ENCODE data around the gene TTC7B. TPM values are rescaled to one million over a fixed set of nuclear protein-coding genes. Genes with fewer than 3 reads are reported as not detected.

The TTC7B gene
- total and polyA plus RNA-seq, 2 of the 8 experiments (the other 6 are each of a cell fraction or from before 2014, with no cell fraction given), result 23.7 to 34.0 TPM

DNA sequence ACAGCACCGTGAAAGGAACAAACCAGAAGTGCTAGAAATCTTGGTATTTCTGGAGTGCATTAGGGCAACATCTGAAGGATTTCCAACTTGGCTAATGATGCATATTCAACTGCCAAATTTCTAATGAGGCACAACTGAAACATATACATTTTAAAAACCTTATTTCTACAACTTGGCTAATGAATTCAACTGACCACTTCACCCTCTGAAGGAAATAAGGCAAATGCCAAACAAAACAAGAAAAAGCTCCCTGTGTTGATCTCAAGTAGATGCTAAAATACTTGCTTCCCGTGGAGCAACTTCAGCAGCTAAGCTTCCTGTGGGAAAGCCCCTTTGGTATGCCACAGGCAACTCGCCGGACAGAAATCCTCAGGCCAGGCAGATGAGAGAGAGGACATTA, 167.1 kb downstream of the TTC7B start:
- Histone ChIP-seq H3K4ac (replicated peaks; ENCODE audit: insufficient read length, low read depth, low read length) (no peak overlapping the region), H3K4me3 (ENCODE audit: extremely low read depth in 1 of 4, insufficient read depth in 2 of 4, low read depth in 3 of 4, low read length in 4 of 4) (no peak overlapping the region), H2BK5ac (ENCODE audit: low read depth, low read length) (no peak overlapping the region), H3K9ac (replicated peaks in 1 of 4; ENCODE audit: extremely low read depth in 1 of 4, low read depth in 3 of 4, low read length in 3 of 4) (no peak overlapping the region), H3K23ac (ENCODE audit: insufficient read length) (no peak overlapping the region), H2BK15ac (ENCODE audit: low read length) (no peak overlapping the region), H3K4me1 (replicated peaks in 1 of 4; ENCODE audit: control insufficient read depth in 3 of 4, insufficient read depth in 4 of 4, low read length in 3 of 4) (peaks cover 3 to 18% (median 13%) of the 10 kb centered on the region in 4 experiments; a peak in 6 of 7 replicates), H4K20me1 (replicated peaks in 1 of 2; ENCODE audit: control insufficient read depth in 1 of 2, insufficient read depth in 2 of 2, low read length in 2 of 2) (no peaks in the 10 kb centered on the region), H3K27ac (ENCODE audit: low read depth, low read length) (peak overlapping the region; percentile 62; the same call in 1 of the 2 replicates), H3K36me3 (ENCODE audit: control insufficient read depth in 2 of 4, insufficient read depth in 4 of 4, low read length in 3 of 4) (no peaks in the 10 kb centered on the region), H2BK12ac (ENCODE audit: low read depth, low read length) (no peak overlapping the region), H3K4me2 (ENCODE audit: insufficient read depth in 1 of 2, low read depth in 2 of 2, low read length in 2 of 2) (no peak overlapping the region), H2BK20ac (ENCODE audit: low read length) (no peak overlapping the region), H3K18ac (ENCODE audit: extremely low read depth, low read length) (no peak overlapping the region), H3K27me3 (replicated peaks in 1 of 4; ENCODE audit: control insufficient read depth in 3 of 4, extremely low read depth in 1 of 4, insufficient read depth in 3 of 4, low read length in 3 of 4) (no peaks in the 10 kb centered on the region), H4K8ac (ENCODE audit: extremely low read depth, insufficient read depth, low read length) (no peak overlapping the region), H3K79me2 (ENCODE audit: control insufficient read depth in 1 of 2, insufficient read depth in 2 of 2, low read length in 2 of 2) (no peaks in the 10 kb centered on the region), H3K14ac (ENCODE audit: insufficient read length) (no peak overlapping the region), H2AFZ (ENCODE audit: low read length) (no peak overlapping the region), H3K79me1 (ENCODE audit: low read depth, low read length) (no peaks in the 10 kb centered on the region), H3K56ac (replicated peaks; ENCODE audit: insufficient read length, low read depth, low read length) (no peak overlapping the region), H4K91ac (replicated peaks; ENCODE audit: insufficient read length, low read length) (no peak overlapping the region), H3K23me2 (ENCODE audit: low read depth, low read length) (no peaks in the 10 kb centered on the region; the same call in 1 of the 2 replicates), H2AK5ac (ENCODE audit: low read depth, low read length) (no peak overlapping the region), H4K5ac (ENCODE audit: insufficient read length, low read depth, low read length) (no peak overlapping the region), H2BK120ac (replicated peaks; ENCODE audit: low read depth, low read length) (no peak overlapping the region), H3K9me3 (ENCODE audit: insufficient read depth in 2 of 2, low read depth in 1 of 2, low read length in 1 of 2) (no peaks in the 10 kb centered on the region)
- FAIRE-seq, result no peak
- ChIA-PET POLR2A (ENCODE audit: partially characterized antibody) (interaction anchor here (1.7 kb wide), 1 partner anchor 13 kb away, joined by 6 read pairs; no protein-coding TSS in a partner anchor), CTCF (ENCODE audit: partially characterized antibody) (interaction anchor here (1.9 kb wide), 1 partner anchor 13 kb away, joined by 7 read pairs; no protein-coding TSS in a partner anchor)
- 67% methylated on average over 4 of the region's 4 CpGs; no CpG with 5 or more reads in 1 of the 2 experiments for WGBS, 2 experiments (ENCODE audit: extremely low coverage in 1 of 2, insufficient coverage in 1 of 2, insufficient read length in 1 of 2, insufficient replicate concordance in 2 of 2, low coverage in 1 of 2, low lambda C conversion rate in 2 of 2, missing lambda C conversion rate in 1 of 2)
- no peak for DNase-seq (ENCODE audit: low read depth in 1 of 2, low spot score in 2 of 2)
- no peak for TF ChIP-seq MAFK (IDR thresholded peaks at IDR 0.05; ENCODE audit: low read depth, low read length)
- no peak for TF ChIP-seq EP300 (IDR thresholded peaks at IDR 0.05; ENCODE audit: borderline replicate concordance in 1 of 2, low read depth in 2 of 2, low read length in 2 of 2)
- TF ChIP-seq SRF (IDR thresholded peaks at IDR 0.05; ENCODE audit: low read depth, low read length), result no peak
- no peak for TF ChIP-seq TEAD4 (IDR thresholded peaks at IDR 0.05; ENCODE audit: low read depth, low read length)
- no peak for TF ChIP-seq CTBP2 (IDR thresholded peaks at IDR 0.05; ENCODE audit: borderline replicate concordance, insufficient read depth, insufficient read length, low read length)
- no peak for TF ChIP-seq RNF2 (IDR thresholded peaks at IDR 0.05; ENCODE audit: borderline replicate concordance, low read depth, low read length, missing control alignments, poor library complexity, severe bottlenecking)
- TF ChIP-seq GTF2F1 (IDR thresholded peaks at IDR 0.05; ENCODE audit: borderline replicate concordance, low read depth, low read length), result no peak
- no peak for TF ChIP-seq RAD21 (IDR thresholded peaks at IDR 0.05 in 1 of 2, conservative IDR thresholded peaks at IDR 0.05 in 1 of 2; ENCODE audit: low read depth in 2 of 2, low read length in 2 of 2)
